MM.1S (cell line): ENCODE results near the gene CSPG5.

Experiments used
- DNase-seq: peaks from one replicate; pipeline ENCODE4 v3.0.0-alpha.2; 2015
- H2AFZ ChIP-seq: fragments of 300-600 bp; sonication (generic); 2 replicates; pipeline ENCODE4 v1.6.0; 2016; ENCODE audit warnings: antibody characterized with exemption, low read length
- H3F3A ChIP-seq: fragments of 300-600 bp; sonication (generic); 2 replicates; pipeline ENCODE4 v1.6.1; 2016; ENCODE audit warnings: mild to moderate bottlenecking, antibody characterized with exemption, low read length, moderate library complexity, mixed read lengths; ENCODE audit not compliant: insufficient read depth
- H3K27ac ChIP-seq: fragments of 300-600 bp; sonication (generic); 2 replicates; pipeline ENCODE4 v1.5.1; 2016; ENCODE audit warnings: mild to moderate bottlenecking, low read length
- H3K27me3 ChIP-seq: fragments of 300-600 bp; sonication (generic); replicated peaks from 2 replicates; pipeline ENCODE4 v1.6.0; 2016; ENCODE audit warnings: low read length; ENCODE audit not compliant: insufficient read depth
- H3K36me3 ChIP-seq: fragments of 300-600 bp; sonication (generic); replicated peaks from 2 replicates; pipeline ENCODE4 v1.6.1; 2016; ENCODE audit warnings: mild to moderate bottlenecking, low read length, mixed read lengths; ENCODE audit not compliant: insufficient read depth
- H3K4me1 ChIP-seq: fragments of 300-600 bp; sonication (generic); 2 replicates; pipeline ENCODE4 v1.6.1; 2016; ENCODE audit warnings: low read length, mixed read lengths
- H3K4me2 ChIP-seq: fragments of 300-600 bp; sonication (generic); 2 replicates; pipeline ENCODE4 v1.6.0; 2016; ENCODE audit warnings: low read depth, low read length
- H3K4me3 ChIP-seq: fragments of 300-600 bp; sonication (generic); 2 replicates; pipeline ENCODE4 v1.5.1; 2016; ENCODE audit warnings: low read length, mixed read lengths
- H3K79me2 ChIP-seq: fragments of 300-600 bp; sonication (generic); 2 replicates; pipeline ENCODE4 v1.6.1; 2016; ENCODE audit warnings: mixed run types, low read length, mixed read lengths
- H3K9ac ChIP-seq: fragments of 300-600 bp; sonication (generic); 2 replicates; pipeline ENCODE4 v1.6.1; 2016; ENCODE audit warnings: low read length, mixed read lengths
- H3K9me2 ChIP-seq: fragments of 300-600 bp; sonication (generic); replicated peaks from 2 replicates; pipeline ENCODE4 v1.6.1; 2016; ENCODE audit warnings: mild to moderate bottlenecking, low read length, mixed read lengths; ENCODE audit not compliant: insufficient read depth
- H3K9me3 ChIP-seq: fragments of 300-600 bp; sonication (generic); replicated peaks from 2 replicates; pipeline ENCODE4 v1.6.1; 2016; ENCODE audit warnings: mild to moderate bottlenecking, low read length, mixed read lengths; ENCODE audit not compliant: insufficient read depth
- H4K20me1 ChIP-seq: fragments of 300-600 bp; sonication (generic); 2 replicates; pipeline ENCODE4 v1.6.1; 2016; ENCODE audit warnings: mild to moderate bottlenecking, low read length, moderate library complexity, mixed read lengths; ENCODE audit not compliant: insufficient read depth
- EZH2 ChIP-seq: fragments of 300-600 bp; sonication (generic); optimal IDR thresholded peaks from 2 replicates; pipeline ENCODE3; 2017; ENCODE audit warnings: low read depth, mild to moderate bottlenecking, antibody characterized with exemption, low read length, mixed read lengths
- EZH2phosphoT487 ChIP-seq: fragments of 300-600 bp; sonication (generic); IDR thresholded peaks from 2 replicates; pipeline ENCODE4 v1.6.1; 2018; ENCODE audit warnings: antibody characterized with exemption, low read length
- TF ChIP-seq, protein P1 (sequence below): fragments of 300-600 bp; sonication (generic); IDR thresholded peaks from 2 replicates; pipeline ENCODE4 v1.5.1; 2016; ENCODE audit warnings: antibody characterized with exemption, low read length, mixed read lengths

The CSPG5 gene

DNA sequence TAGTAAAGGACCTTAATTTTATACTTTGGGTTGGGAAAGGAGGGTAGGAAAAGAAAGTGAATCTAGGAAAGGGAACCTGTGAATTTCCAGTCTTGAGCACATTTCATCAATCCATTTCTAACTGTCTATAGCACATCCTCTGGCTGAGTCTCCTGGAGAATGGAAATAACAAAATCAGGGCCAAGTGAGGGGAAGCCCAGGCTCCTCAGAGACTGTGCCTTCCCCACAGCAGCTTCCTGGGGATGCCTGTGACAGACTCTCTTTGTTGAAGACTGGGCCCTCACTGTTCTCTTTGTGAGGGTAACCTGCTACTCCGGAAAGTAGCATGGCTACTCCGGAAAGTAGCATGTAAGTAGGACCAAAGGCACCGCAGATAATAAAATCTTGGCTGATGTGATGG lies 22.6 kb upstream of the CSPG5 start:
- TF ChIP-seq EZH2, result no peak
- TF ChIP-seq EZH2phosphoT487, result no peak
- TF ChIP-seq, protein P1, sequence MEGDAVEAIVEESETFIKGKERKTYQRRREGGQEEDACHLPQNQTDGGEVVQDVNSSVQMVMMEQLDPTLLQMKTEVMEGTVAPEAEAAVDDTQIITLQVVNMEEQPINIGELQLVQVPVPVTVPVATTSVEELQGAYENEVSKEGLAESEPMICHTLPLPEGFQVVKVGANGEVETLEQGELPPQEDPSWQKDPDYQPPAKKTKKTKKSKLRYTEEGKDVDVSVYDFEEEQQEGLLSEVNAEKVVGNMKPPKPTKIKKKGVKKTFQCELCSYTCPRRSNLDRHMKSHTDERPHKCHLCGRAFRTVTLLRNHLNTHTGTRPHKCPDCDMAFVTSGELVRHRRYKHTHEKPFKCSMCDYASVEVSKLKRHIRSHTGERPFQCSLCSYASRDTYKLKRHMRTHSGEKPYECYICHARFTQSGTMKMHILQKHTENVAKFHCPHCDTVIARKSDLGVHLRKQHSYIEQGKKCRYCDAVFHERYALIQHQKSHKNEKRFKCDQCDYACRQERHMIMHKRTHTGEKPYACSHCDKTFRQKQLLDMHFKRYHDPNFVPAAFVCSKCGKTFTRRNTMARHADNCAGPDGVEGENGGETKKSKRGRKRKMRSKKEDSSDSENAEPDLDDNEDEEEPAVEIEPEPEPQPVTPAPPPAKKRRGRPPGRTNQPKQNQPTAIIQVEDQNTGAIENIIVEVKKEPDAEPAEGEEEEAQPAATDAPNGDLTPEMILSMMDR, result no peak
- no peak for DNase-seq
- no peaks in the 10 kb centered on the region for H4K20me1 ChIP-seq

GRCh38 chr3:47594792-47595191 lies 16.1 kb upstream of the CSPG5 start:
- H3K9ac ChIP-seq, result no peak overlapping the region
- no peaks in the 10 kb centered on the region for H3K9me3 ChIP-seq
- H3K4me1 ChIP-seq, result no peaks in the 10 kb centered on the region
- no peak overlapping the region for H3K4me2 ChIP-seq
- no peak overlapping the region for H2AFZ ChIP-seq
- no peak overlapping the region for H3K27ac ChIP-seq
- H3K27me3 ChIP-seq, result no peaks in the 10 kb centered on the region
- H4K20me1 ChIP-seq, result no peaks in the 10 kb centered on the region
- no peaks in the 10 kb centered on the region; the same call in 1 of the 2 replicates for H3K36me3 ChIP-seq
- TF ChIP-seq, protein P1, result no peak
- no peak for TF ChIP-seq EZH2phosphoT487
- TF ChIP-seq EZH2, result no peak
- no peaks in the 10 kb centered on the region for H3K9me2 ChIP-seq
- DNase-seq, result no peak
- H3K4me3 ChIP-seq, result no peak overlapping the region
- H3K79me2 ChIP-seq, result no peaks in the 10 kb centered on the region; the same call in 1 of the 2 replicates
- no peaks in the 10 kb centered on the region for H3F3A ChIP-seq

More for the DNA sequence above, 22.6 kb upstream of the CSPG5 start:
- Histone ChIP-seq H3K9ac (no peak overlapping the region), H3K79me2 (peaks cover 10% of the 10 kb centered on the region), H3K9me3 (no peaks in the 10 kb centered on the region), H3K27ac (no peak overlapping the region), H3K4me3 (no peak overlapping the region), H2AFZ (no peak overlapping the region), H3K9me2 (no peaks in the 10 kb centered on the region), H3K4me2 (no peak overlapping the region), H3K36me3 (no peaks in the 10 kb centered on the region; the same call in 1 of the 2 replicates), H3K4me1 (peaks cover 14% of the 10 kb centered on the region), H3K27me3 (no peaks in the 10 kb centered on the region), H3F3A (no peaks in the 10 kb centered on the region)

DNA sequence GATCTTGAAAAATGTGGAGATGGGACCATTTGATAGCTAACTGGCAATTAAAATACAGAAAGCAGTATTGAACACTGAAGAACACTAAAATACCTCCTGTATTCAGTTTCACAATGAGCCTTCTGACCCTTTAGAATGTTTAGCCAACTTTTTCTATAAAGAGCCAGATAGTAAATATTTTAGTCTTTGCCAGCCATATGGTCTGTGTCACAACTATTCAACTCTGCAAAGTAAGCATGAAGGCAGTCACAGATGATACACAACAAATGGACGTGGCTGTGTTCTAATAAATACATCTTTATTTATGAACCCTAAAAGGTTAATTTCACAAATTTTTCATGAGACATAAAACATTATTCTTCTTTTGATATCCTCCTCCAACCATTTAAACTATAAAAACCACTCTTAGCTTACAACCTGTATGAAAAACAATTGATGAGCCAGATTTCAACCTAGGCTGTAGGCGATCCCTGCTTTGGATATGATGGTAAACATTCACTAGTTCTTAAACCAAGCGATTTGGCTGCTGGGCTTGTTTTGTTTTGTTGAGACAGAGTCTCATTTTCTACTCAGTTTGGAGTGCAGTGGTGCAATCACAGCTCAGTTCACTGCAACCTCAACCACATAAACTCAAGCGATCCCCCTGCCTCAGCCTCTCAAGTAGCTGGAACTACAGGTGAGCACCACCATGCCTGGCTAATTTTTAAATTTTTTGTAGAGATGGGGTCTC lies 13.6 kb upstream of the CSPG5 start:
- Histone ChIP-seq H3K9me2 (no peaks in the 10 kb centered on the region), H3K79me2 (no peaks in the 10 kb centered on the region; the same call in 1 of the 2 replicates), H3K4me3 (no peak overlapping the region), H3K4me1 (no peaks in the 10 kb centered on the region), H3K9ac (no peak overlapping the region), H3K27me3 (no peaks in the 10 kb centered on the region), H3K9me3 (no peaks in the 10 kb centered on the region), H3K36me3 (no peaks in the 10 kb centered on the region; the same call in 1 of the 2 replicates), H4K20me1 (no peaks in the 10 kb centered on the region), H2AFZ (no peak overlapping the region), H3K27ac (no peak overlapping the region), H3F3A (no peaks in the 10 kb centered on the region), H3K4me2 (no peak overlapping the region)
- DNase-seq, result no peak
- TF ChIP-seq EZH2 (no peak), EZH2phosphoT487 (no peak)
- TF ChIP-seq, protein P1, result no peak
